HEK293 (cell line): ENCODE results near the gene CSTPP1.

Source experiments
- KLF9 ChIP-seq: fragments of 450-650 bp; formaldehyde crosslinking; IDR thresholded peaks from 2 replicates; pipeline ENCODE4 v1.5.1; 2016; ENCODE audit warnings: missing biosample characterization, missing genetic modification characterization, low read depth
- MEIS1 ChIP-seq: sonication (generic); formaldehyde crosslinking; IDR thresholded peaks from 2 replicates; pipeline ENCODE4 v1.8.1; 2022; ENCODE audit warnings: missing genetic modification reagents, mild to moderate bottlenecking, borderline replicate concordance
- PRDM10 ChIP-seq: fragments of 450-650 bp; formaldehyde crosslinking; IDR thresholded peaks from 2 replicates; pipeline ENCODE4 v1.5.1; 2016; ENCODE audit warnings: missing biosample characterization, missing genetic modification characterization
- PRDM4 ChIP-seq: fragments of 450-650 bp; formaldehyde crosslinking; IDR thresholded peaks from 2 replicates; pipeline ENCODE4 v1.5.1; 2017; ENCODE audit warnings: missing biosample characterization, missing genetic modification characterization
- SP7 ChIP-seq: fragments of 450-650 bp; formaldehyde crosslinking; IDR thresholded peaks from 2 replicates; pipeline ENCODE4 v1.5.1; 2016; ENCODE audit warnings: missing biosample characterization, missing genetic modification characterization
- ZNF169 ChIP-seq: fragments of 450-650 bp; formaldehyde crosslinking; IDR thresholded peaks from 2 replicates; pipeline ENCODE4 v1.5.1; 2016; ENCODE audit warnings: missing biosample characterization, missing genetic modification characterization
- ZNF214 ChIP-seq: fragments of 450-650 bp; formaldehyde crosslinking; IDR thresholded peaks from 2 replicates; pipeline ENCODE4 v1.5.1; 2017; ENCODE audit warnings: missing biosample characterization, mild to moderate bottlenecking, missing genetic modification characterization, borderline replicate concordance
- ZNF266 ChIP-seq: fragments of 450-650 bp; formaldehyde crosslinking; IDR thresholded peaks from 2 replicates; pipeline ENCODE4 v1.5.1; 2016; ENCODE audit warnings: missing biosample characterization, missing genetic modification characterization, low read depth
- ZNF510 ChIP-seq: fragments of 450-650 bp; formaldehyde crosslinking; IDR thresholded peaks from 2 replicates; pipeline ENCODE4 v1.5.1; 2018; ENCODE audit warnings: mild to moderate bottlenecking, missing genetic modification characterization, missing biosample characterization; ENCODE audit not compliant: insufficient replicate concordance
- TF ChIP-seq, protein P1 (sequence below): fragments of 450-650 bp; formaldehyde crosslinking; IDR thresholded peaks from 2 replicates; pipeline ENCODE4 v1.5.1; 2016; ENCODE audit warnings: missing biosample characterization, missing genetic modification characterization
- TF ChIP-seq, protein P2 (sequence below): sonication (generic); formaldehyde crosslinking; IDR thresholded peaks from 2 replicates; pipeline ENCODE4 v1.8.1; 2022; ENCODE audit warnings: mild to moderate bottlenecking, moderate library complexity, missing genetic modification reagents

- TF ChIP-seq KLF9 (tag by site-specific recombination) (no peak), ZNF266 (tag by site-specific recombination) (no peak), PRDM4 (tag by site-specific recombination) (no peak), ZNF214 (tag by site-specific recombination) (no peak), MEIS1 (CRISPR knock-in tag) (no peak), ZNF510 (tag by site-specific recombination) (no peak), PRDM10 (tag by site-specific recombination) (no peak), ZNF169 (tag by site-specific recombination) (no peak), SP7 (no peak)
- TF ChIP-seq, protein P1, sequence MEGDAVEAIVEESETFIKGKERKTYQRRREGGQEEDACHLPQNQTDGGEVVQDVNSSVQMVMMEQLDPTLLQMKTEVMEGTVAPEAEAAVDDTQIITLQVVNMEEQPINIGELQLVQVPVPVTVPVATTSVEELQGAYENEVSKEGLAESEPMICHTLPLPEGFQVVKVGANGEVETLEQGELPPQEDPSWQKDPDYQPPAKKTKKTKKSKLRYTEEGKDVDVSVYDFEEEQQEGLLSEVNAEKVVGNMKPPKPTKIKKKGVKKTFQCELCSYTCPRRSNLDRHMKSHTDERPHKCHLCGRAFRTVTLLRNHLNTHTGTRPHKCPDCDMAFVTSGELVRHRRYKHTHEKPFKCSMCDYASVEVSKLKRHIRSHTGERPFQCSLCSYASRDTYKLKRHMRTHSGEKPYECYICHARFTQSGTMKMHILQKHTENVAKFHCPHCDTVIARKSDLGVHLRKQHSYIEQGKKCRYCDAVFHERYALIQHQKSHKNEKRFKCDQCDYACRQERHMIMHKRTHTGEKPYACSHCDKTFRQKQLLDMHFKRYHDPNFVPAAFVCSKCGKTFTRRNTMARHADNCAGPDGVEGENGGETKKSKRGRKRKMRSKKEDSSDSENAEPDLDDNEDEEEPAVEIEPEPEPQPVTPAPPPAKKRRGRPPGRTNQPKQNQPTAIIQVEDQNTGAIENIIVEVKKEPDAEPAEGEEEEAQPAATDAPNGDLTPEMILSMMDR (tag by site-specific recombination): no peak
- TF ChIP-seq, protein P2, sequence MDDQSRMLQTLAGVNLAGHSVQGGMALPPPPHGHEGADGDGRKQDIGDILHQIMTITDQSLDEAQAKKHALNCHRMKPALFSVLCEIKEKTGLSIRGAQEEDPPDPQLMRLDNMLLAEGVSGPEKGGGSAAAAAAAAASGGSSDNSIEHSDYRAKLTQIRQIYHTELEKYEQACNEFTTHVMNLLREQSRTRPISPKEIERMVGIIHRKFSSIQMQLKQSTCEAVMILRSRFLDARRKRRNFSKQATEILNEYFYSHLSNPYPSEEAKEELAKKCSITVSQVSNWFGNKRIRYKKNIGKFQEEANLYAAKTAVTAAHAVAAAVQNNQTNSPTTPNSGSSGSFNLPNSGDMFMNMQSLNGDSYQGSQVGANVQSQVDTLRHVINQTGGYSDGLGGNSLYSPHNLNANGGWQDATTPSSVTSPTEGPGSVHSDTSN (CRISPR knock-in tag): no peak
Measured at GRCh38 chr11:47105974-47106373, 169.4 kb downstream of the CSTPP1 start.
